DND-41 (cell line): ENCODE measurements around the gene CTSH.

Source experiments
- ATAC-seq: fragments of 200-7000 bp; cut with Tn5 transposase; 3 replicates; pipeline ENCODE4 v1.9.1; 2021; ENCODE audit warnings: low read depth; ENCODE audit not compliant: insufficient read depth
- DNase-seq: peaks from one replicate; pipeline ENCODE4 v3.0.0-alpha.2; 2020
- H2AFZ ChIP-seq: 2 replicates; pipeline ENCODE4 v1.6.0; 2012; ENCODE audit warnings: low read depth, low read length
- H3K27ac ChIP-seq: 2 replicates; pipeline ENCODE4 v1.5.1; 2012; ENCODE audit warnings: low read length, inconsistent platforms
- H3K27me3 ChIP-seq: fragments of 200-600 bp; sonication (generic); 2 replicates; pipeline ENCODE4 v1.6.0; 2012; ENCODE audit warnings: low read length, mild to moderate bottlenecking, inconsistent platforms; ENCODE audit not compliant: insufficient read depth, poor library complexity
- H3K36me3 ChIP-seq: 2 replicates; pipeline ENCODE4 v1.5.1; 2012; ENCODE audit warnings: low read length, inconsistent platforms; ENCODE audit not compliant: insufficient read depth
- H3K4me1 ChIP-seq: 2 replicates; pipeline ENCODE4 v1.5.1; 2012; ENCODE audit warnings: mild to moderate bottlenecking, low read length; ENCODE audit not compliant: insufficient read depth
- H3K4me2 ChIP-seq: 2 replicates; pipeline ENCODE4 v1.6.0; 2012; ENCODE audit warnings: mild to moderate bottlenecking, moderate library complexity, low read length, inconsistent platforms; ENCODE audit not compliant: insufficient read depth
- H3K4me3 ChIP-seq, 2 experiments: fragments of 200-600 bp in 1 of 2; shearing (Covaris generic) in 1 of 2; 2 replicates each; pipeline ENCODE4 v1.5.1; 2012 to 2016; ENCODE audit warnings: inconsistent platforms in 2 of 2, low read length in 2 of 2, mild to moderate bottlenecking in 2 of 2, low read depth in 1 of 2, moderate library complexity in 1 of 2
- H3K79me2 ChIP-seq: 2 replicates; pipeline ENCODE4 v1.6.0; 2012; ENCODE audit warnings: low read length, inconsistent platforms; ENCODE audit not compliant: insufficient read depth
- H3K9ac ChIP-seq: 2 replicates; pipeline ENCODE4 v1.6.0; 2012; ENCODE audit warnings: low read depth, mild to moderate bottlenecking, inconsistent platforms, low read length, moderate library complexity
- H3K9me3 ChIP-seq: 2 replicates; pipeline ENCODE4 v1.5.1; 2012; ENCODE audit warnings: low read length, moderate library complexity, mild to moderate bottlenecking, inconsistent platforms; ENCODE audit not compliant: insufficient read depth, severe bottlenecking
- H4K20me1 ChIP-seq: 2 replicates; pipeline ENCODE4 v1.6.0; 2012; ENCODE audit warnings: low read length; ENCODE audit not compliant: insufficient read depth
- CTCF ChIP-seq: IDR thresholded peaks from 2 replicates; pipeline ENCODE4 v1.5.1; 2012; ENCODE audit warnings: borderline replicate concordance, low read length, moderate library complexity, mild to moderate bottlenecking; ENCODE audit not compliant: poor library complexity, severe bottlenecking; ENCODE audit errors: extremely low read depth
- EZH2 ChIP-seq: IDR thresholded peaks from 3 replicates; pipeline ENCODE4 v1.6.1; 2012; ENCODE audit warnings: borderline replicate concordance, low read depth, mild to moderate bottlenecking, moderate library complexity, low read length, inconsistent platforms; ENCODE audit not compliant: severe bottlenecking

CTSH gene

DNA sequence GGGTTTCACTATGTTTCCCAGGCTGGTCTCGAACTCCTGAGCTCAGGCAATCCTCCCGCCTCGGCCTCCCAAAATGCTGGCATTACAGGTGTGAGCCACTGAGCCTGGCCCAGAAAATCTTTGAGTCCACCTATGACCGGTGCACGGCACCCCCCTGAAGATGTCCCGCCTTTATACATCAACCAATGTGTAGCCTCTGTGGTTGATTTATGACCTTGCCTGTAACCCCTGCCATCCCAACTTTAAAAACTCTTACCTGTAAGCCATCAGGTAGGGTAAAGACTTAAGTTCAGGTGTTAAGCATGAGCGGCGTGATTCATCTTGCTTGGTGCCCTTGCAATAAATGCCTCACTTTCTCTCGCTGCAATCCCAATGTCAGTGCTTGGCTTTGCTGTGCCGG lies 14.5 kb upstream of the CTSH start:
- no peak for TF ChIP-seq CTCF
- TF ChIP-seq EZH2 = no peak
- H4K20me1 ChIP-seq = no peaks in the 10 kb centered on the region
- no peaks in the 10 kb centered on the region for H3K36me3 ChIP-seq
- DNase-seq (no peak), ATAC-seq (no peak)
- no peaks in the 10 kb centered on the region for H3K9me3 ChIP-seq
- H3K27ac ChIP-seq = no peak overlapping the region
- no peaks in the 10 kb centered on the region for H3K27me3 ChIP-seq
- H3K4me3 ChIP-seq = no peak overlapping the region
- no peak overlapping the region for H3K4me2 ChIP-seq
- H2AFZ ChIP-seq = no peak overlapping the region
- no peak overlapping the region for H3K9ac ChIP-seq
- no peaks in the 10 kb centered on the region for H3K79me2 ChIP-seq
- H3K4me1 ChIP-seq = no peaks in the 10 kb centered on the region

DNA sequence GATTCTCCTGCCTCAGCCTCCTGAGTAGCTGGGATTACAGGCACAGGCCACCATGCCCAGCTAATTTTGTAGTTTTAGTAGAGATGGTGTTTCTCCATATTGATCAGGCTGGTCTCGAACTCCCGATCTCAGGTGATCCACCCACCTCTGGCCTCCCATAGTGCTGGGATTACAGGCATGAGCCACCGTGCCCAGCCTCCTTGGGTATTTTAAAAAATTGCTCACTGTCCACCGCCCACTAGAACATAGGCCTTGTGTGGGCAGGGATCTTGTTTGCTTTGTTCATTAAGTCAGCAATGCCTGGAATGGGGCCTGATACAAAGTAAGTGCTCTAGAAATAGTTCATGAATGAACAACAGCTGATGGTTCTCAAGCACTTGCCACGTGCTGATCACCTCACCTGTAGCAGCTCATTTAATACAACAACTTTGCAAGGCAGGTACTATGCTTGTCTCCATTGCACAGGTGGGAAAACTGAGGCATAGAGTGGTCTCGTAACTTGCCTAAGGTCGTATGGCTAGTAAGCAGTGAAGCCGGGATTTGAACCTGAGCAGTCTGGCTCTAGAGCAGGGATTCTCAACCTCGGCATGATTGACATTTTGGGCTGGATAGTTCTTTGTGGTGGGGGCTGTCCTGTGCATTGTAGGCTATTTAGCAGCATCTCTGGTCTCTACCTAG lies 12.7 kb upstream of the CTSH start:
- Histone ChIP-seq H3K36me3 (no peaks in the 10 kb centered on the region), H3K4me3 (no peak overlapping the region), H3K9ac (no peak overlapping the region), H2AFZ (no peak overlapping the region), H3K4me2 (no peak overlapping the region), H4K20me1 (no peaks in the 10 kb centered on the region), H3K79me2 (no peaks in the 10 kb centered on the region), H3K4me1 (no peaks in the 10 kb centered on the region), H3K27me3 (no peaks in the 10 kb centered on the region), H3K9me3 (no peaks in the 10 kb centered on the region), H3K27ac (no peak overlapping the region)
- no peak for TF ChIP-seq CTCF
- no peak for DNase-seq
- no peak for ATAC-seq

DNA sequence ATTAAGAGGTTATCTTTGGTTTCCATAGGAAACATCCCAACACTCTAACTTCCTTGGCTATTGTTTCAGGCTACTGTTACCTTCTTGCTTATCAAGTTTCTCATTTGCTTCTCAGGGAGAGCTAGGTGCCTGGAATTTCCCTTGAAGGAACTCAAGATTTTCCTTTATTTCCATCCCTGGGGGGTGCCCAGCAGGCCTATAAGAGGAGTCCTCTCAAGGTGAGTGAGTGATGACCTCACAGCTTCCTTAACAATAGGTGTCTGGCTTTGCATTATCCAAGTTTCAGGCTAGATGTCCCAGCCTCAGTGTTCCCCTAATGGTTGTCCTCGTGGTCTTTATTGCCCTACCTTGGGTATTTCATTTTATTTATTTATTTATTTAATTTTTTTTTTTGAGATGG lies 12.1 kb upstream of the CTSH start:
- H3K4me1 ChIP-seq = no peaks in the 10 kb centered on the region
- no peaks in the 10 kb centered on the region for H3K79me2 ChIP-seq
- H3K27me3 ChIP-seq = no peaks in the 10 kb centered on the region
- no peaks in the 10 kb centered on the region for H4K20me1 ChIP-seq
- no peak overlapping the region for H3K27ac ChIP-seq
- H2AFZ ChIP-seq = no peak overlapping the region
- H3K36me3 ChIP-seq = no peaks in the 10 kb centered on the region
- ATAC-seq = no peak
- H3K9ac ChIP-seq = no peak overlapping the region
- H3K9me3 ChIP-seq = no peaks in the 10 kb centered on the region
- no peak overlapping the region for H3K4me3 ChIP-seq
- H3K4me2 ChIP-seq = no peak overlapping the region
- TF ChIP-seq CTCF = no peak
- TF ChIP-seq EZH2 = no peak
- no peak for DNase-seq

- no peaks in the 10 kb centered on the region for H3K27me3 ChIP-seq
- no peaks in the 10 kb centered on the region for H3K4me1 ChIP-seq
- H2AFZ ChIP-seq = no peak overlapping the region
- no peak overlapping the region for H3K4me3 ChIP-seq
- H3K9me3 ChIP-seq = no peaks in the 10 kb centered on the region
- TF ChIP-seq EZH2 (no peak), CTCF (no peak)
- H3K4me2 ChIP-seq = no peak overlapping the region
- no peaks in the 10 kb centered on the region for H4K20me1 ChIP-seq
- DNase-seq (no peak), ATAC-seq (no peak)
- H3K9ac ChIP-seq = no peak overlapping the region
- H3K27ac ChIP-seq = no peak overlapping the region
- H3K79me2 ChIP-seq = no peaks in the 10 kb centered on the region
- no peaks in the 10 kb centered on the region for H3K36me3 ChIP-seq
These were observed 10.5 kb upstream of the CTSH start for GRCh38 chr15:78955355-78955754.
